GM23338 (cell line): Measurements from ENCODE around the gene MYO18B. TPM values are rescaled to one million over a fixed set of nuclear protein-coding genes. Genes with fewer than 3 reads are reported as not detected.

Experiments
- ATAC-seq: fragments of 200-7000 bp; cut with Tn5 transposase; 3 replicates; pipeline ENCODE4 v1.9.1; 2020
- DNase-seq: peaks from one replicate; pipeline ENCODE4 v3.0.0-alpha.2; 2015; ENCODE audit warnings: low spot score
- H2AFZ ChIP-seq: fragments of 200-600 bp; sonication (generic); 2 replicates; pipeline ENCODE4 v1.8.0; 2016; ENCODE audit warnings: antibody characterized with exemption, mild to moderate bottlenecking, moderate library complexity
- H3F3A ChIP-seq: fragments of 200-600 bp; sonication (generic); replicated peaks from 2 replicates; pipeline ENCODE4 v1.8.0; 2017; ENCODE audit warnings: antibody characterized with exemption, mixed run types, low read depth
- H3K27ac ChIP-seq: fragments of 200-600 bp; sonication (generic); 2 replicates; pipeline ENCODE4 v1.6.1; 2016; ENCODE audit warnings: low read depth
- H3K27me3 ChIP-seq: fragments of 200-600 bp; sonication (generic); 2 replicates; pipeline ENCODE4 v1.8.0; 2016; ENCODE audit warnings: mild to moderate bottlenecking, mixed run types, moderate library complexity; ENCODE audit not compliant: insufficient read depth
- H3K36me3 ChIP-seq: fragments of 200-600 bp; sonication (generic); 2 replicates; pipeline ENCODE4 v1.8.0; 2016; ENCODE audit warnings: mild to moderate bottlenecking; ENCODE audit not compliant: insufficient read depth
- H3K4me1 ChIP-seq: fragments of 200-600 bp; sonication (generic); 2 replicates; pipeline ENCODE4 v1.8.0; 2016; ENCODE audit warnings: mild to moderate bottlenecking, moderate library complexity; ENCODE audit not compliant: insufficient read depth
- H3K4me2 ChIP-seq: fragments of 200-600 bp; sonication (generic); 2 replicates; pipeline ENCODE4 v1.7.1; 2017; ENCODE audit warnings: mixed run types
- H3K4me3 ChIP-seq: fragments of 200-600 bp; sonication (generic); 2 replicates; pipeline ENCODE4 v1.6.1; 2016; ENCODE audit warnings: mixed run types
- H3K79me2 ChIP-seq: fragments of 200-600 bp; sonication (generic); replicated peaks from 2 replicates; pipeline ENCODE4 v1.8.0; 2017; ENCODE audit warnings: mild to moderate bottlenecking; ENCODE audit not compliant: insufficient read depth
- H3K9me2 ChIP-seq: fragments of 200-600 bp; sonication (generic); 2 replicates; pipeline ENCODE4 v1.8.0; 2017; ENCODE audit not compliant: insufficient read depth
- H4K20me1 ChIP-seq: fragments of 200-600 bp; sonication (generic); replicated peaks from 2 replicates; pipeline ENCODE4 v1.8.0; 2017; ENCODE audit warnings: mild to moderate bottlenecking; ENCODE audit not compliant: insufficient read depth
- H3K27ac Mint-ChIP-seq: 2 replicates; pipeline ENCODE4 v1.8.0; 2020; ENCODE audit warnings: inconsistent platforms, mild to moderate bottlenecking, moderate library complexity, mixed read lengths
- H3K27me3 Mint-ChIP-seq: 3 replicates; pipeline ENCODE4 v1.8.0; 2022; ENCODE audit warnings: low read depth, mild to moderate bottlenecking, moderate library complexity, mixed read lengths, inconsistent platforms; ENCODE audit not compliant: insufficient read depth, poor library complexity
- H3K36me3 Mint-ChIP-seq: 3 replicates; pipeline ENCODE4 v1.8.0; 2021; ENCODE audit warnings: low read depth, mild to moderate bottlenecking, inconsistent platforms, moderate library complexity, mixed read lengths
- H3K4me1 Mint-ChIP-seq: 3 replicates; pipeline ENCODE4 v1.8.0; 2020; ENCODE audit warnings: mild to moderate bottlenecking, inconsistent platforms, mixed read lengths
- H3K4me3 Mint-ChIP-seq: 3 replicates; pipeline ENCODE4 v1.8.0; 2021; ENCODE audit warnings: moderate library complexity, mild to moderate bottlenecking, inconsistent platforms, mixed read lengths
- H3K9me3 Mint-ChIP-seq: 3 replicates; pipeline ENCODE4 v1.8.0; 2020; ENCODE audit warnings: moderate library complexity, mild to moderate bottlenecking, inconsistent platforms, mixed read lengths
- CREB1 ChIP-seq: fragments of 250-450 bp; sonication (Bioruptor Pico); IDR thresholded peaks from 2 replicates; pipeline ENCODE4 v1.5.0; 2020; ENCODE audit warnings: low read depth, mild to moderate bottlenecking, moderate library complexity
- EZH2 ChIP-seq: fragments of 200-600 bp; sonication (generic); IDR thresholded peaks from one replicate; pipeline ENCODE4 v1.8.0; 2017; ENCODE audit warnings: antibody characterized with exemption, mild to moderate bottlenecking, low read depth; ENCODE audit not compliant: unreplicated experiment
- EZH2phosphoT487 ChIP-seq: fragments of 200-600 bp; sonication (generic); IDR thresholded peaks from one replicate; pipeline ENCODE4 v1.8.1; 2018; ENCODE audit warnings: antibody characterized with exemption; ENCODE audit not compliant: unreplicated experiment
- JUNB ChIP-seq: IDR thresholded peaks from one replicate; pipeline ENCODE4 v1.6.1; 2016; ENCODE audit warnings: antibody characterized with exemption; ENCODE audit not compliant: unreplicated experiment
- NANOG ChIP-seq: IDR thresholded peaks from 2 replicates; pipeline ENCODE4 v1.6.1; 2016; ENCODE audit warnings: antibody characterized with exemption, borderline replicate concordance
- POLR2AphosphoS5 ChIP-seq: IDR thresholded peaks from 2 replicates; pipeline ENCODE4 v1.6.1; 2016; ENCODE audit warnings: antibody characterized with exemption, low read depth
- STAT1 ChIP-seq: IDR thresholded peaks from one replicate; pipeline ENCODE4 v1.6.1; 2016; ENCODE audit warnings: antibody characterized with exemption; ENCODE audit not compliant: unreplicated experiment
- ZNF114 ChIP-seq: fragments of 250-450 bp; sonication (Bioruptor Pico); IDR thresholded peaks from 2 replicates; pipeline ENCODE4 v1.5.0; 2020; ENCODE audit warnings: mild to moderate bottlenecking, moderate library complexity
- ZNF331 ChIP-seq: fragments of 250-450 bp; sonication (Bioruptor Pico); IDR thresholded peaks from 2 replicates; pipeline ENCODE4 v1.5.0; 2020; ENCODE audit warnings: low read depth, mild to moderate bottlenecking, moderate library complexity
- polyA plus RNA-seq: library from polyadenylated mRNA; unstranded; fragments of >200 nt; fragmentation: Nextera tagmentation; extraction: Ambion mirVana; gene quantifications from 2 replicates; pipeline ENCODE4 v1.2.1, GENCODE V29; 2016
- total RNA-seq: library from RNA; depleted of rRNA; stranded (reverse); fragments of >200 nt; shearing (Covaris generic); gene quantifications from 2 replicates; pipeline ENCODE4 v1.2.3, GENCODE V29; 2014
- TF ChIP-seq, protein P1 (sequence below): fragments of 250-450 bp; sonication (Bioruptor Pico); IDR thresholded peaks from 2 replicates; pipeline ENCODE4 v1.5.0; 2020; ENCODE audit warnings: mild to moderate bottlenecking, moderate library complexity
- TF ChIP-seq, protein P2 (sequence below), 2 experiments: fragments of 200-600 bp in 1 of 2; sonication (generic) in 1 of 2; conservative IDR thresholded peaks; 2 replicates each; pipeline versions ENCODE4 v1.5.1 to v1.6.1; 2016 to 2017; ENCODE audit warnings: antibody characterized with exemption in 2 of 2, low read depth in 2 of 2, mild to moderate bottlenecking in 2 of 2, moderate library complexity in 1 of 2
- TF ChIP-seq, protein P3 (sequence below): IDR thresholded peaks from one replicate; pipeline ENCODE4 v1.6.1; 2018; ENCODE audit warnings: antibody characterized with exemption; ENCODE audit not compliant: unreplicated experiment
- TF ChIP-seq, protein P4 (sequence below): IDR thresholded peaks from 2 replicates; pipeline ENCODE4 v1.6.1; 2016; ENCODE audit warnings: antibody characterized with exemption

MYO18B gene
- total and polyA plus RNA-seq, 2 experiments from 2014 or later = 0.36 to 0.45 TPM

DNA sequence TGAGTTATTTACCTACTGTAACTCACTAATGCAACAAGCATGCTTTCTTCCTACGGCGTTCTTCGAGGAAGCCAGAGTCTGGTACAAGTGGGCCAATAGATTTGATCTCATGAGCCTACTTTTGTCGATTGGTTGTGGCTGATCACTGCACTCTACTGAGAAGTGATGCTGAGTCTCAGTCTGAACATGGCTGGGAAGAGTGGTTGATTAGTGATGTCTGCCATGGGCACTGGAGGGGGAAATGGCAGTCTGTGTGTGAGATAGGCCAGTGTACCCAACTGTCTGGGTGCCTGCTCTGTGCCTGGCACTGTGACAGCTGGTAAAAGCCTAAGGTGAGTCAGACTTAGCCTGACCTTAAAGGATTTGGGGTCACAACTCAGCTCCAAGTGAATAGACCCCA lies 28.3 kb downstream of the MYO18B start (continued):
- TF ChIP-seq, protein P1, sequence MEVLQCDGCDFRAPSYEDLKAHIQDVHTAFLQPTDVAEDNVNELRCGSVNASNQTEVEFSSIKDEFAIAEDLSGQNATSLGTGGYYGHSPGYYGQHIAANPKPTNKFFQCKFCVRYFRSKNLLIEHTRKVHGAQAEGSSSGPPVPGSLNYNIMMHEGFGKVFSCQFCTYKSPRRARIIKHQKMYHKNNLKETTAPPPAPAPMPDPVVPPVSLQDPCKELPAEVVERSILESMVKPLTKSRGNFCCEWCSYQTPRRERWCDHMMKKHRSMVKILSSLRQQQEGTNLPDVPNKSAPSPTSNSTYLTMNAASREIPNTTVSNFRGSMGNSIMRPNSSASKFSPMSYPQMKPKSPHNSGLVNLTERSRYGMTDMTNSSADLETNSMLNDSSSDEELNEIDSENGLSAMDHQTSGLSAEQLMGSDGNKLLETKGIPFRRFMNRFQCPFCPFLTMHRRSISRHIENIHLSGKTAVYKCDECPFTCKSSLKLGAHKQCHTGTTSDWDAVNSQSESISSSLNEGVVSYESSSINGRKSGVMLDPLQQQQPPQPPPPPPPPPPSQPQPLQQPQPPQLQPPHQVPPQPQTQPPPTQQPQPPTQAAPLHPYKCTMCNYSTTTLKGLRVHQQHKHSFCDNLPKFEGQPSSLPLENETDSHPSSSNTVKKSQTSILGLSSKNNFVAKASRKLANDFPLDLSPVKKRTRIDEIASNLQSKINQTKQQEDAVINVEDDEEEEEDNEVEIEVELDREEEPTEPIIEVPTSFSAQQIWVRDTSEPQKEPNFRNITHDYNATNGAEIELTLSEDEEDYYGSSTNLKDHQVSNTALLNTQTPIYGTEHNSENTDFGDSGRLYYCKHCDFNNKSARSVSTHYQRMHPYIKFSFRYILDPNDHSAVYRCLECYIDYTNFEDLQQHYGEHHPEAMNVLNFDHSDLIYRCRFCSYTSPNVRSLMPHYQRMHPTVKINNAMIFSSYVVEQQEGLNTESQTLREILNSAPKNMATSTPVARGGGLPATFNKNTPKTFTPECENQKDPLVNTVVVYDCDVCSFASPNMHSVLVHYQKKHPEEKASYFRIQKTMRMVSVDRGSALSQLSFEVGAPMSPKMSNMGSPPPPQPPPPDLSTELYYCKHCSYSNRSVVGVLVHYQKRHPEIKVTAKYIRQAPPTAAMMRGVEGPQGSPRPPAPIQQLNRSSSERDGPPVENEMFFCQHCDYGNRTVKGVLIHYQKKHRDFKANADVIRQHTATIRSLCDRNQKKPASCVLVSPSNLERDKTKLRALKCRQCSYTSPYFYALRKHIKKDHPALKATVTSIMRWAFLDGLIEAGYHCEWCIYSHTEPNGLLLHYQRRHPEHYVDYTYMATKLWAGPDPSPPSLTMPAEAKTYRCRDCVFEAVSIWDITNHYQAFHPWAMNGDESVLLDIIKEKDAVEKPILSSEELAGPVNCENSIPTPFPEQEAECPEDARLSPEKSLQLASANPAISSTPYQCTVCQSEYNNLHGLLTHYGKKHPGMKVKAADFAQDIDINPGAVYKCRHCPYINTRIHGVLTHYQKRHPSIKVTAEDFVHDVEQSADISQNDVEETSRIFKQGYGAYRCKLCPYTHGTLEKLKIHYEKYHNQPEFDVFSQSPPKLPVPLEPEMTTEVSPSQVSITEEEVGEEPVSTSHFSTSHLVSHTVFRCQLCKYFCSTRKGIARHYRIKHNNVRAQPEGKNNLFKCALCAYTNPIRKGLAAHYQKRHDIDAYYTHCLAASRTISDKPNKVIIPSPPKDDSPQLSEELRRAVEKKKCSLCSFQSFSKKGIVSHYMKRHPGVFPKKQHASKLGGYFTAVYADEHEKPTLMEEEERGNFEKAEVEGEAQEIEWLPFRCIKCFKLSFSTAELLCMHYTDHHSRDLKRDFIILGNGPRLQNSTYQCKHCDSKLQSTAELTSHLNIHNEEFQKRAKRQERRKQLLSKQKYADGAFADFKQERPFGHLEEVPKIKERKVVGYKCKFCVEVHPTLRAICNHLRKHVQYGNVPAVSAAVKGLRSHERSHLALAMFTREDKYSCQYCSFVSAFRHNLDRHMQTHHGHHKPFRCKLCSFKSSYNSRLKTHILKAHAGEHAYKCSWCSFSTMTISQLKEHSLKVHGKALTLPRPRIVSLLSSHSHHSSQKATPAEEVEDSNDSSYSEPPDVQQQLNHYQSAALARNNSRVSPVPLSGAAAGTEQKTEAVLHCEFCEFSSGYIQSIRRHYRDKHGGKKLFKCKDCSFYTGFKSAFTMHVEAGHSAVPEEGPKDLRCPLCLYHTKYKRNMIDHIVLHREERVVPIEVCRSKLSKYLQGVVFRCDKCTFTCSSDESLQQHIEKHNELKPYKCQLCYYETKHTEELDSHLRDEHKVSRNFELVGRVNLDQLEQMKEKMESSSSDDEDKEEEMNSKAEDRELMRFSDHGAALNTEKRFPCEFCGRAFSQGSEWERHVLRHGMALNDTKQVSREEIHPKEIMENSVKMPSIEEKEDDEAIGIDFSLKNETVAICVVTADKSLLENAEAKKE = no peak
- no peak for TF ChIP-seq ZNF114 (CRISPR knock-in tag)
- no peak for TF ChIP-seq EZH2
- no peak for TF ChIP-seq JUNB
- TF ChIP-seq EZH2phosphoT487 = no peak
- no peak for TF ChIP-seq CREB1 (CRISPR knock-in tag)
- TF ChIP-seq ZNF331 = no peak
- TF ChIP-seq, protein P2, sequence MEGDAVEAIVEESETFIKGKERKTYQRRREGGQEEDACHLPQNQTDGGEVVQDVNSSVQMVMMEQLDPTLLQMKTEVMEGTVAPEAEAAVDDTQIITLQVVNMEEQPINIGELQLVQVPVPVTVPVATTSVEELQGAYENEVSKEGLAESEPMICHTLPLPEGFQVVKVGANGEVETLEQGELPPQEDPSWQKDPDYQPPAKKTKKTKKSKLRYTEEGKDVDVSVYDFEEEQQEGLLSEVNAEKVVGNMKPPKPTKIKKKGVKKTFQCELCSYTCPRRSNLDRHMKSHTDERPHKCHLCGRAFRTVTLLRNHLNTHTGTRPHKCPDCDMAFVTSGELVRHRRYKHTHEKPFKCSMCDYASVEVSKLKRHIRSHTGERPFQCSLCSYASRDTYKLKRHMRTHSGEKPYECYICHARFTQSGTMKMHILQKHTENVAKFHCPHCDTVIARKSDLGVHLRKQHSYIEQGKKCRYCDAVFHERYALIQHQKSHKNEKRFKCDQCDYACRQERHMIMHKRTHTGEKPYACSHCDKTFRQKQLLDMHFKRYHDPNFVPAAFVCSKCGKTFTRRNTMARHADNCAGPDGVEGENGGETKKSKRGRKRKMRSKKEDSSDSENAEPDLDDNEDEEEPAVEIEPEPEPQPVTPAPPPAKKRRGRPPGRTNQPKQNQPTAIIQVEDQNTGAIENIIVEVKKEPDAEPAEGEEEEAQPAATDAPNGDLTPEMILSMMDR (conservative IDR thresholded peaks at IDR 0.05; ENCODE audit: low read depth in 2 of 2) = no peak
- no peak for TF ChIP-seq STAT1

DNA sequence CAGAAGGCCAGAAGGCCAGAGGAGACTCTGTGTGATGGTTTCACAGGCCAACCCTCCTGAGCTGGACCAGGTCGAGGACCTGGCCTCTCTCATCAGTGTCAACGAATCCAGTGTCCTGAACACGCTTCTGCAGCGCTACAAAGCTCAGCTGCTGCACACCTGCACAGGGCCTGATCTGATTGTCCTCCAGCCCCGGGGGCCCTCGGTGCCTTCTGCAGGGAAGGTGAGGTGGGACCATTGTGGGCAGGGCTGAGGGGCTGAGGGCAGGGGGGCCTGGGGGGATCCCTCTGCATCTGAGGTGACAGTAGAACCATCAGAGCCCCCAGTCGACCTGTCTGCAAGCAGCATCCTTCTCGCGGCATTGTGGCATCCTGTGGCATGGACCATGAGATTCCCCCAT lies 30.3 kb downstream of the MYO18B start:
- H3F3A ChIP-seq = no peaks in the 10 kb centered on the region
- no peak overlapping the region for H3K27ac ChIP-seq
- ATAC-seq (no peak), DNase-seq (no peak)
- H3K36me3 Mint-ChIP-seq = no peaks in the 10 kb centered on the region
- H3K4me1 Mint-ChIP-seq = peaks cover 5% of the 10 kb centered on the region; the same call in 2 of the 3 replicates
- no peak overlapping the region for H2AFZ ChIP-seq
- no peaks in the 10 kb centered on the region for H3K27me3 ChIP-seq
- no peaks in the 10 kb centered on the region for H3K4me1 ChIP-seq
- H3K27ac Mint-ChIP-seq = no peak overlapping the region
- H3K27me3 Mint-ChIP-seq = peaks cover 12% of the 10 kb centered on the region
- no peaks in the 10 kb centered on the region for H3K36me3 ChIP-seq
- TF ChIP-seq POLR2AphosphoS5 (no peak), STAT1 (no peak), EZH2phosphoT487 (no peak), CREB1 (CRISPR knock-in tag) (no peak), ZNF331 (no peak), JUNB (no peak), NANOG (no peak)
- TF ChIP-seq, protein P3, sequence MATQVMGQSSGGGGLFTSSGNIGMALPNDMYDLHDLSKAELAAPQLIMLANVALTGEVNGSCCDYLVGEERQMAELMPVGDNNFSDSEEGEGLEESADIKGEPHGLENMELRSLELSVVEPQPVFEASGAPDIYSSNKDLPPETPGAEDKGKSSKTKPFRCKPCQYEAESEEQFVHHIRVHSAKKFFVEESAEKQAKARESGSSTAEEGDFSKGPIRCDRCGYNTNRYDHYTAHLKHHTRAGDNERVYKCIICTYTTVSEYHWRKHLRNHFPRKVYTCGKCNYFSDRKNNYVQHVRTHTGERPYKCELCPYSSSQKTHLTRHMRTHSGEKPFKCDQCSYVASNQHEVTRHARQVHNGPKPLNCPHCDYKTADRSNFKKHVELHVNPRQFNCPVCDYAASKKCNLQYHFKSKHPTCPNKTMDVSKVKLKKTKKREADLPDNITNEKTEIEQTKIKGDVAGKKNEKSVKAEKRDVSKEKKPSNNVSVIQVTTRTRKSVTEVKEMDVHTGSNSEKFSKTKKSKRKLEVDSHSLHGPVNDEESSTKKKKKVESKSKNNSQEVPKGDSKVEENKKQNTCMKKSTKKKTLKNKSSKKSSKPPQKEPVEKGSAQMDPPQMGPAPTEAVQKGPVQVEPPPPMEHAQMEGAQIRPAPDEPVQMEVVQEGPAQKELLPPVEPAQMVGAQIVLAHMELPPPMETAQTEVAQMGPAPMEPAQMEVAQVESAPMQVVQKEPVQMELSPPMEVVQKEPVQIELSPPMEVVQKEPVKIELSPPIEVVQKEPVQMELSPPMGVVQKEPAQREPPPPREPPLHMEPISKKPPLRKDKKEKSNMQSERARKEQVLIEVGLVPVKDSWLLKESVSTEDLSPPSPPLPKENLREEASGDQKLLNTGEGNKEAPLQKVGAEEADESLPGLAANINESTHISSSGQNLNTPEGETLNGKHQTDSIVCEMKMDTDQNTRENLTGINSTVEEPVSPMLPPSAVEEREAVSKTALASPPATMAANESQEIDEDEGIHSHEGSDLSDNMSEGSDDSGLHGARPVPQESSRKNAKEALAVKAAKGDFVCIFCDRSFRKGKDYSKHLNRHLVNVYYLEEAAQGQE = no peak
- TF ChIP-seq, protein P4, sequence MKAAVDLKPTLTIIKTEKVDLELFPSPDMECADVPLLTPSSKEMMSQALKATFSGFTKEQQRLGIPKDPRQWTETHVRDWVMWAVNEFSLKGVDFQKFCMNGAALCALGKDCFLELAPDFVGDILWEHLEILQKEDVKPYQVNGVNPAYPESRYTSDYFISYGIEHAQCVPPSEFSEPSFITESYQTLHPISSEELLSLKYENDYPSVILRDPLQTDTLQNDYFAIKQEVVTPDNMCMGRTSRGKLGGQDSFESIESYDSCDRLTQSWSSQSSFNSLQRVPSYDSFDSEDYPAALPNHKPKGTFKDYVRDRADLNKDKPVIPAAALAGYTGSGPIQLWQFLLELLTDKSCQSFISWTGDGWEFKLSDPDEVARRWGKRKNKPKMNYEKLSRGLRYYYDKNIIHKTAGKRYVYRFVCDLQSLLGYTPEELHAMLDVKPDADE = no peak
- H3K79me2 ChIP-seq = no peaks in the 10 kb centered on the region
- no peak overlapping the region for H3K4me2 ChIP-seq
- H4K20me1 ChIP-seq = no peaks in the 10 kb centered on the region
- no peaks in the 10 kb centered on the region for H3K9me3 Mint-ChIP-seq
- no peak overlapping the region for H3K4me3 ChIP-seq
- H3K4me3 Mint-ChIP-seq = no peak overlapping the region
- 0 out of 2 replicates have a peak, but pooled peaks cover 3% of the 10 kb centered on the region for H3K9me2 ChIP-seq
